Natural killer cell (primary cell): ENCODE data around the gene TNNI3. TPM values are rescaled to one million over a fixed set of nuclear protein-coding genes. Genes with fewer than 3 reads are reported as not detected.
A peak's percentile ranks its signal among the peaks of the same experiment; 100 is the strongest.
"Not testable (repeated sequence)": the region's sequence is repeated elsewhere in the genome, so short reads cannot be mapped to it uniquely, and the experiment has no call there.

Experiments used
- ATAC-seq, 3 donors: fragments of 150-1000 bp in 2 of 3; fragments of 200-7000 bp in 1 of 3; cut with Tn5 transposase; 1 replicate in 1 of 3; 2 replicates in 2 of 3; pipeline ENCODE4 v1.10.0; 2021; ENCODE audit warnings: mild to moderate bottlenecking in 2 of 3, moderate library complexity in 2 of 3
- DNase-seq, 2 donors: peaks; one replicate each; pipeline versions ENCODE4 v3.0.0 to v3.0.0-alpha.2; 2013 to 2021; ENCODE audit warnings: mixed read lengths in 1 of 2
- H3K27ac ChIP-seq: one replicate; pipeline ENCODE4 v1.5.1; 2013; ENCODE audit warnings: mild to moderate bottlenecking, low read length
- H3K27me3 ChIP-seq: one replicate; pipeline ENCODE4 v1.6.1; 2013; ENCODE audit warnings: low read length; ENCODE audit not compliant: control insufficient read depth, insufficient read depth
- H3K36me3 ChIP-seq: one replicate; pipeline ENCODE4 v1.6.1; 2013; ENCODE audit warnings: low read length; ENCODE audit not compliant: control insufficient read depth, insufficient read depth
- H3K4me1 ChIP-seq: one replicate; pipeline ENCODE4 v1.6.1; 2013; ENCODE audit warnings: low read length; ENCODE audit not compliant: control insufficient read depth, insufficient read depth
- H3K4me3 ChIP-seq: one replicate; pipeline ENCODE4 v1.5.1; 2013; ENCODE audit warnings: low read length
- H3K9me3 ChIP-seq: one replicate; pipeline ENCODE4 v1.6.1; 2013; ENCODE audit warnings: low read length; ENCODE audit not compliant: control insufficient read depth, insufficient read depth
- H3K27ac Mint-ChIP-seq, 2 donors: one replicate each; pipeline ENCODE4 v1.8.0; 2022; ENCODE audit warnings: mild to moderate bottlenecking in 2 of 2, mixed read lengths in 2 of 2, moderate library complexity in 1 of 2
- H3K27me3 Mint-ChIP-seq, 2 donors: one replicate each; pipeline ENCODE4 v1.8.0; 2022; ENCODE audit warnings: low read depth in 2 of 2, mixed read lengths in 2 of 2
- H3K36me3 Mint-ChIP-seq: one replicate; pipeline ENCODE4 v1.8.0; 2022; ENCODE audit warnings: mixed read lengths
- H3K4me1 Mint-ChIP-seq, 2 donors: one replicate each; pipeline ENCODE4 v1.8.0; 2022; ENCODE audit warnings: mixed read lengths in 2 of 2
- H3K4me3 Mint-ChIP-seq: one replicate; pipeline ENCODE4 v1.8.0; 2022; ENCODE audit warnings: mild to moderate bottlenecking, moderate library complexity, mixed read lengths
- H3K9me3 Mint-ChIP-seq, 2 donors: one replicate each; pipeline ENCODE4 v1.8.0; 2022; ENCODE audit warnings: mixed read lengths in 2 of 2
- CTCF ChIP-seq: fragments of 200-600 bp; IDR thresholded peaks from one replicate; pipeline ENCODE4 v1.8.0; 2022; ENCODE audit warnings: antibody characterized with exemption
- WGBS: methylation state at CpG from one replicate; pipeline ENCODE4 v1.1.7; 2013; ENCODE audit warnings: missing lambda C conversion rate; ENCODE audit not compliant: insufficient coverage; 5-methylcytosine and 5-hydroxymethylcytosine counted together
- intact Hi-C: fragments of 100-400 bp; cut with micrococcal nuclease; formaldehyde crosslinking; loops from one replicate; pipeline ENCODE4 v1.14.2; 2022
- total RNA-seq, 4 donors: library from RNA; stranded (reverse); fragments of 120-200 nt in 1 of 4; gene quantifications; one replicate each; pipeline versions ENCODE4 v1.2.3 to v1.2.4, GENCODE V29; 2013 to 2022

The TNNI3 gene
- total RNA-seq, 3 donors from 2014 or later (not counting 1 experiment from before 2014, with no cell fraction given) = 0.94 TPM; not detected in 2

- Mint-ChIP-seq H3K9me3 (no peaks in the 10 kb centered on the region), H3K27me3 (no peaks in the 10 kb centered on the region), H3K27ac (peak overlapping the region in 1 of 2 donors; percentile 45), H3K36me3 (no peaks in the 10 kb centered on the region), H3K4me3 (no peak overlapping the region), H3K4me1 (peaks cover 32 to 44% of the 10 kb centered on the region in 2 donors)
- Histone ChIP-seq H3K36me3 (peaks cover 10% of the 10 kb centered on the region), H3K4me1 (peaks cover 40% of the 10 kb centered on the region), H3K4me3 (no peak overlapping the region), H3K27me3 (no peaks in the 10 kb centered on the region), H3K9me3 (no peaks in the 10 kb centered on the region), H3K27ac (no peak overlapping the region)
- ATAC-seq (no peak), DNase-seq (no peak)
- no peak for TF ChIP-seq CTCF
- 93% methylated on average over 25 of the region's 25 CpGs for WGBS
- intact Hi-C loops = no loop called here
Observed at GRCh38 chr19:55112246-55112776, 45.2 kb downstream of the TNNI3 start.

GRCh38 chr19:55111238-55111831 is 46.2 kb downstream of the TNNI3 start:
- Mint-ChIP-seq H3K4me1 (peaks cover 30 to 42% of the 10 kb centered on the region in 2 donors), H3K27ac (no peak overlapping the region), H3K36me3 (no peaks in the 10 kb centered on the region), H3K4me3 (no peak overlapping the region), H3K9me3 (no peaks in the 10 kb centered on the region), H3K27me3 (no peaks in the 10 kb centered on the region)
- Histone ChIP-seq H3K27me3 (no peaks in the 10 kb centered on the region), H3K4me3 (no peak overlapping the region), H3K4me1 (peaks cover 34% of the 10 kb centered on the region), H3K27ac (no peak overlapping the region), H3K9me3 (no peaks in the 10 kb centered on the region), H3K36me3 (peaks cover 10% of the 10 kb centered on the region)
- ATAC-seq (no peak), DNase-seq (no peak)
- intact Hi-C loops = no loop called here
- TF ChIP-seq CTCF = no peak
- WGBS = 94% methylated on average over 21 of the region's 21 CpGs

- Histone ChIP-seq H3K27ac (no peak overlapping the region), H3K4me3 (no peak overlapping the region), H3K9me3 (no peaks in the 10 kb centered on the region), H3K4me1 (peaks cover 18% of the 10 kb centered on the region), H3K27me3 (no peaks in the 10 kb centered on the region), H3K36me3 (peaks cover 10% of the 10 kb centered on the region)
- Mint-ChIP-seq H3K27ac (no peak overlapping the region), H3K27me3 (no peaks in the 10 kb centered on the region), H3K4me1 (peaks cover 14 to 26% of the 10 kb centered on the region in 2 donors), H3K9me3 (no peaks in the 10 kb centered on the region), H3K4me3 (no peak overlapping the region), H3K36me3 (no peaks in the 10 kb centered on the region)
- TF ChIP-seq CTCF = no peak
- no peak for ATAC-seq
- peak in 1 of 2 donors; percentile 2 for DNase-seq
- WGBS = 95% methylated on average over 20 of the region's 20 CpGs
- intact Hi-C loops = no loop called here
Observed at GRCh38 chr19:55109527-55110291, 47.8 kb downstream of the TNNI3 start.

GRCh38 chr19:55107252-55107651 is 50.3 kb downstream of the TNNI3 start:
- H3K4me3 ChIP-seq, H3K27ac Mint-ChIP-seq, H3K27ac ChIP-seq, H3K4me1 ChIP-seq, H3K4me3 Mint-ChIP-seq, H3K27me3 Mint-ChIP-seq, H3K9me3 Mint-ChIP-seq, H3K27me3 ChIP-seq, intact Hi-C loops, DNase-seq, ATAC-seq, H3K36me3 Mint-ChIP-seq, H3K9me3 ChIP-seq: not testable (repeated sequence)
- 100% methylated on average over 3 of the region's 3 CpGs for WGBS
- peaks cover 21% of the 10 kb centered on the region for H3K36me3 ChIP-seq
- H3K4me1 Mint-ChIP-seq = peaks cover 11 to 15% of the 10 kb centered on the region in 2 donors
